SK-N-DZ (cell line): ENCODE results near the gene ANKRD63.

Experiments used
- DNase-seq: peaks from one replicate; pipeline ENCODE4 v3.0.0-alpha.2; 2015; ENCODE audit warnings: low spot score

ANKRD63 gene

DNA sequence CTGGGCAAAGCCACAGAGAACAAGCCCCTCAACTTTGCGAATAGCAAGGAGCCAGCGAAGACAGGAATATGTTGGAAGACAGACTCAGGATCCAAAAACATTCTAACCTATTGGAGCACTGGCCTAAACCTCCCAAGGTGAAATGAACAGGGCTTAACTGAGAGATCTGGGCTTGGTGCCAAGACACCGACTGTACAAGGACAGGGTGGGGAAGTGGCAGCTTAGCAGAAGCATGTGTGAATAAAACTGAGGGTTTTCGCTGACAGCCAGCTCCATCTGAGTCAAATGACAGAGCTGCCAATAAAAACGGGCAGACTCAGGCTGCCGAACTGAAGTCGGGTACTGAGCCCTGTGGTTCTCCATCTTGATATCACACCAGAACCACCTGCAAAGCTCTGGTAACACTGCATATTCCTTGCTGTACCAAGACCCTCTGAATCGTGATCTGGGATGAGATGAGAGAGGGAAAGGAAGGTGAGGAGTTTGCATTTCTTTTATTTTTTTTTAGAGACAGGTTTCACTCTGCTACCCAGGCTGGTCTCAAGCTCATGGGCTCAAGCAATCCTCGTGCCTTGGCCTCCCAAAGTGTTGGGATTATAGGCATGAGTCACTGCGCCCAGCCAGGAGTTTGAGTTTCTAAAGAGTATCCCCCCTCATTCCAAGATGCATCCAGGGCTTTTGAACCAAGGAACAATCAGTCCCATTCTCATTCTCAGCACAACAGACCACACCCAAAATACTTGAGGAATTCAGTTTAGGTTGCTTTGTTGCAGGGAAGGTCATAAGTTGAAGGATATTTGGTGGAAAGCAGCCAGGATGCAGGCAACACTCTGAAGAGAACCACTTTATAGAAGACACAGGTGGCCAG, 30.9 kb upstream of the ANKRD63 start:
- no peak for DNase-seq

DNA sequence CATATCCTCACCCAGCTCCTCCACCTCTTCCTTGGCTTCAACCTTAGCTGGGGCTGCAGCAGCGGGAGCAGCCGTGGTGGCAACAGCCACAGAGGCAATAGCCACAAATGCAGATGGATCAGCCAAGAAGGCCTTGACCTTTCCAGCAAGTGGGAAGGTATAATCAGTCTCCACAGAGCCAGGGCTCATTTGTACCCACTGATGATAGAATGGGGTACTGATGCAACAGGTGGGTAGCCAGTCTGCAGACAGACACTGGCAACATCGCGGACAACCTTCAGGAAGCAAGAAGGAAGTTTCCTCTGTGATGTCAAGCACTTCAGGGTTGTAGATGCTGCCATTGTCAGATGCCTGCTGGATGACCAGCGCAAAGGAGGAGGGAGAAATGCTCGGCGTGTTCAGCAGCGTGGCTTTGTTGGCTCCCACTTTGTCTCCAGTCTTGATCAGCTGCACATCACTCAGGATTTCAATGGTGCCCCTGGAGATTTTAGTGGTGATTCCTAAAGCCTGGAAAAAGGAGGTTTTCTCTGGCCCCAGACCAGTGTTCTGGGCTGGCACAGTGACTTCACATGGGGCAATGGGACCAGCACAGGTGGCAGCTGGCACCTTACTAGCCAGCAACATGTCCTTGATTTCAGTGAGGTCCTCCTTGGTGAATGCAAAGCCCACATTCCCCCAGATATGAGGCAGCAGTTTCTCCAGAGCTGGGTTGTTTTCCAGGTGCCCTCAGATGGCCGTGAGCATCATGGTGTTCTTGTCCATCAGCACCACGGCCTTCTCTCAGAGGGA, 29.7 kb upstream of the ANKRD63 start:
- no peak for DNase-seq

DNA sequence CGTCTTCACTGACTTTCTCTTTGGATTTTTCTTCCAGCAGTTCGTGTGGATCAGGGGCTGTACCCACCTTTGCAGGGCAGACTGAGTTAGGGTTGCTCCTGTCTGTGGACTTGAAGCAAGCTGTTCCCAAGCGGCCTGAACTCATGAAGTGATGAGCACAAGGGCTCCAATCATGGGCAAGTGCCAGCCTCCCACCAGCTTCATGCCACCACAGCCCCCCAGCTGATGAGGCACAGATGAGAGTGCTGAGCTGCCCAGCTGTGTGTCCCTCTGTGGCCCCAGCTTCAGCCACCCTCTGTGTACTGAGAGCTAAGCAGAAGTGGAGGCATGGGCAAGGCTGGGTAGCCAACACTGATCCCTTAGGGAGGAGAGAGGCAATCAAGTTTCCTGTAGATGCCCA, 28.1 kb upstream of the ANKRD63 start:
- DNase-seq: no peak

DNA sequence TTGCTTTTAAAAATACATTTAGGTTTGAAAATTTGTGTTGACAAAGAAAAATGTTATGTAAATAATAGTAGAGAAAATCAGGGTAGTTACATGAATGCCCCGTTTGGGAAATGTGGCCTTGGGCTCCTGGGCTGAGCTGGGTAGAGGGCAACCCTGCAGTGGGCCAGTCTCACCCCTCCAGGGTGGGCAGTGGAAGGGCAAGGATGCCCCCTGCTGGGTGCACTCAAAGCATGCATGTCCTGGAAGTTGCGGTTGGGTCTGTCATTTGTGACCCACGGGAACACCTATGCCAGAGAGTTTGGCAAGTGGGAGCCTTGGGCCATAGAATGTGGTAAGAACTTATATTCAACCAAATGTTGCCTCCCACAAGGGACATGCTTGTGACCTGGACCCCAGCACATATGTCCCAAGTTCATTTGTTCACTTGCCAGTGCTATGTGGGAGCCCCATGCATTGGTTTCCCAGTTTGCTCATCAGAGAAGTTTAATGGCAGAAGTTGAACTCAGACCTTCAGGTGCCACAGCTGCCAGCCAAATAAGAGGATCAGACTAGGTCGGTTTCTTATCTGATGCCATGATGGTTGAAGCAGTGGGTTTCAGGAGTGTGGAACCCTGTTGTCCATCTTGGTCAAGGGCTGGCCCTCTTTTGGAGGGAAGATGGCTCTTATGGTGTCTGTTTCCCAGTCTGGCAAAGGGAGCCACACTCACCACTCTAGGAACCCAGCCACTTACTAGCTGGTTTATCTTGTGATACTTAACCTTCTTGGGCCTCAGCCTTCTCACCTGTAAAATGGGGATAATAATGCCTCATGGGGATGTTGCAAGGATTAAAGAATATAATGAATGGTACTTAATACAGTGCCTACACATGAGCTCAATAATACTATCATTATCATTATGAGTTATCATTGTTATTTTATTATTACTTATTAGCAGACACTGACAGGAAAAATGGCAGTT, 27.4 kb upstream of the ANKRD63 start:
- peak; percentile 68 for DNase-seq

DNA sequence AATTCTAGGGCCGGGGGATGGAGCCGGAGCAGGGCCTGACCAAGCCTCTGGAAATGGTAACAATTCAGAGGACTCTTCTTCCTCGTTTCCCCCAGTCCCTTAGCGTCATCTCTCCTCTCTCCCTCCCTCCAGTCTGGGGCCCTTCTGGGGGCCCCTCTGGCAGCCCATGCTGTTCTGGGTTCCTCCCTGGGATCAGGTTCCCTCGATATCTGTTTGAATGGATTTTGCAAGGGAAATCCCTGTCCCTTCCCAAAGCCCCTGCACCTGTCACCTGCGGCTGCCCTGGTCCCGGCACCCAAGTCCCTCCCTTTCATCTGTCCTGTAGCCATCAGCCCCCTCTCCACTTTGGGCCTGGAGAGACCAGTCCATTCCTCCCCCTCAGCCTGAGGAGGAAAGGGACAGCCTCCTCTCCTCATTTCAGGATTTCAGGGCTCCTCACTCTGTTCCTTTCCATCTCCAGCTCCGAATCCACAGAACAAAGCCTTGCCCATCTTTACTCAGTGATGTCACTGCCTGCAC, 26.5 kb upstream of the ANKRD63 start:
- DNase-seq: no peak

DNA sequence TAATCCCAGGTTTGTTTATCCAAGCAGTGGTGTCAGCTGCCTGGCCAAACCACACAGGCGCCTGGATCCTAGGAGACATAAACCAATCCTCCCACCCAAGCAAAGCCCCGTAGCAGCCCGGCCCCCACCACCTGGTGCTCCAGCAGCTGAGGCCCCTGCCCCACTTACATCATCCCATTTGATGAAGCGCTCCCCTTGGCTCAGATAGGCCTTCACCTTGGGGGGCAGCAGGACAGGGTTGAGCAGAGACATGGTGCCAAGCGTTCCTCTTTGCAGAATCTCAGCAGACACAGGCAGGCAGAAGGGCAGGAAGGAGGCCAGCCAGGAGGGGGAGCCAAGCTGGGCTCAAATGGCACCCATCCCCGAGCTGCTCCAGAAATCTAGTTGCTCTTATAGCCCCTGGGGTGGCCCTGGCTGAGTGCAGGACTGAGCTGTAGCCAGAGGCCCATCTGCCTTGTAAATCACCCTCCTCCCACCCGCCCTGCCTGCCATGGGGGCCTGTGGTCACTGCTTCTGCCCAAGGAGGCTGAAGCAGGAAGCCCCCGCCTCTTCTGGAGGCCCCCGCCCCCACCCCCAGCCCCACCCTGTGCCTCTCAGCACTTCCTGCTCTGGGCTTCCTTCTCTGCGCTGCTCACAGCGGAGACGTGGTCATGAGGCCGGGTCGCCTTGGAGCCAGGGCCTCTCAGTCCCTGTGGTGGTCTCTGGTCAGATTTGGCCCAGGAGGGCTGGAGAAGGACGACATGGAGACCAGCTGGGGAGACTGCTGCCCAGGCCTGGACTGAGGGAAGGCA, 24.8 kb upstream of the ANKRD63 start, which contains the start of gene PLCB2:
TSS of gene PLCB2 (minus strand) at position 515 of the 791 bp plus-strand sequence. CDS start at position 252, 263 bp downstream.
- DNase-seq: peak; percentile 67

DNA sequence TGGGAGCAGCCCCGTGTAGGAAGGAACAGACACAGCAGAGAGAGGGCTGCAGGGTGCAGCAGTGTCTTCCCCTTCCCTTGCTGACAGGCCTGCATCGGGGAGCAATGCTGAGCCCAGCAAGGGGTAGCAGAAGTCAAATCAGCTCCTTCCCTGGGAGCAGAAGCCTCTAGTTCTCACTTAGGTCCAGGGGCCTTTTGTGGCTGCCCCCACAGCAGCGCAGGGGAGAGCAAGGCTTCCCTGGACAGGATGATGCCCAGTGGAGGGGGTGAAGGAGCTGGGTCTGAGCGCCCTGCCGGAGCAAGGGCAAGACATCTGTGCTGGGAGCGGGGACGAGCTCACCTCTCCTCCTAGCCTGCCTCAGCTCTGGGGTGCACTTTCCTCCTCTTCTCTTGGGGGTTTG, 24.0 kb upstream of the ANKRD63 start:
- no peak for DNase-seq

DNA sequence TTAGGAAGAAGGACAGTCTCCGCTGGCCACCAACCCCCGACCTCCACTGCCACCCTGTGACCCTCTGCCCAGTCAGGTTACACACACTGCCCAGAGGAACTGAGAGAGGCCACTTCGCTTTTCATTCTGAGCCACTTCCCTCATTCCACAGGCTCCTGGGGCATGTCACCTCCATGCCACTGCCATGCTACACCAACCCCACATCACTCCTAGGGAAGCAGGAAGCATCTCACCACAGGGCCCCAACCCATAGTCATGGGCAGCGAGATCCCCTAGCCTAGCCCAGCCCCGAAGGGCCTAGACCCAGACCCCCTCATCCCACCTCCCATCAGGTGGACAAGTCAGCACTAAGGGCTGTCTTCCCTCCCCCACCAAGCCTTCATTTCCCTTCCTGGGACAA, 23.5 kb upstream of the ANKRD63 start:
- no peak for DNase-seq

DNA sequence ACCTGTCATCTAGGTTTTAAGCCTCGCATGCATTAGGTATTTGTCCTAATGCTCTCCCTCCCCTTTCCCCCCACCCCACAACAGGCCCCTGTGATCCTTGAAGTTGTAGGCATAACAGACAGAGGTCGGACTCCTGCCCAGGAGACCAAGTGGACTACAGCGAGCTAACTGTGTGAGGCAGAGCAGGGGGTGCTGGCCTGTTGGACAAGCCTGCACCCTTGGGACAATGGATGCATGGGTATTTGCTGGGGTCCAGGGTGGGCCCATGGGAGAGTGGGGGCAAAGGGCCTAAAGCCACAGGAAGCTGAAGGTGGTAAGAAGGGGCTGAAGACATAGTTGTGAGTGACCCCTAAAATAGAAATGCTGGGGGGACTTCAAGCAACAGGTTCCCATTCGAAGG, 22.4 kb upstream of the ANKRD63 start:
- no peak for DNase-seq

DNA sequence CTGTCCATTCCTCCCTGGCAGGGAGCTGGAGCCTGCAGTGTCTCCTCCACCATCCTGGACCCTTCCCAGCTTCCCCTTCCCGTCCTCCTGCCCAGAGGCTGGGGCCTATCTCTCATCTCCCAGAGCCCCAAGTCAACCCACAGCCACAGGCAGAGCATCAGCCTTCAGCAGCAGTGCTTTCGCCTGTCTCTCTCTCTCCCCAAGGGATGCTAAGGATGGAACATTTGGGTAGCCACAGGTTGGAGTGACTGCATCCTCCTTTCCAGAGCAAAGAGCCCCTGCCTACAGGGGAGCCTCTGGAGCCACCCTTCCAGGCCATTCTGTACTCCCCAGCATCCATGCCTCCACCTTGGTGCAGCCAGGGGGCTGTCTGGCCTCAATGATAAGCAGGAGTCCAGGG, 20.7 kb upstream of the ANKRD63 start:
- DNase-seq: no peak

DNA sequence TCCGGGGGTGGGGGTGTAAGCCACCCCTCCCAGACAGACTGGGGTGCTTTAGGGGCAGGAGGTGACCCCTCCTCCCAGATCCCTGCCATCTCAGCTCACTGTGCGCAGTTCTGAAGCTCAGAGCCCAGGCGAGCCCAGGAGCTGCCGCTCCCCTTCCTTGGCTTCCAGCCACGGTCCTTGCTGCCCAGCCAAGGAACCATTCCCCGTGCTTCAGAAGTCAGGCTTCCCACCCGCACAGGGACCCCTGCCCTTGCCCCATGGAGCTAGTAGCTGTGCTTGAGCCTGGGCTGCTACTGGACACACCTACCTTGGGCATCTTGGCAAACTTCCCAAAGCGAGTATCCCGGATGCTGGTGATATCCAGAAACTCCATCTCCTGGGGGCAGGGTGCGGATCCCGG, 20.1 kb upstream of the ANKRD63 start:
- no peak for DNase-seq

DNA sequence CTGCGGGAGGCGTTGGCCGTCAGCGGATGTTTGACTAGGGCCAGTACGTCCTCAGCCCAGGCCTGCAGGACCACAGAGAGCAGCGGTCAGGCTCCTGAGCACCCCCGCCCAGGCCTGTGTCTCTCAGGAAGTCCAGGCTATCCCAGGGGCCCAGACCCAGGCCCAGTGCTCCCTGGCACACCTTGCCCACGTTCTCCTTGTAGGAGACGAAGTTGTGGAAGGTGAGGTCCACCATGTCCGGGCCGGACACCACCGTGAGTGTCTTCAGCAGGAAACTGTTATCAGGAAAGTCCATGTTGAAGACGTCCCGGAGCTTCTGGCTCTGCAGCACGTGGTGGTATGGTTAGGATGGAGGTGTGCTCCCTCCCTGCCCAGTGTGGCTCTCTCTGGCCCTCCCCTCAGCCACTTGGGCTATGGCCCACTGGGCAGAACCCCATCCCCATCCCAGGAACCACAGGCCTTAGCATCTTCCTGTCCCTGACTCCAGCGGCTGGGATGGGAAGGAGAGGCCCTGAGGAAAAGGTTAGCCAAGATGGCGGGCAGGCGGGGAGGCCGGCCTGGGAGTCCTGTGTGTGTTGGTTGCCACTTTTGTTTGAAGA, 19.5 kb upstream of the ANKRD63 start:
- no peak for DNase-seq

DNA sequence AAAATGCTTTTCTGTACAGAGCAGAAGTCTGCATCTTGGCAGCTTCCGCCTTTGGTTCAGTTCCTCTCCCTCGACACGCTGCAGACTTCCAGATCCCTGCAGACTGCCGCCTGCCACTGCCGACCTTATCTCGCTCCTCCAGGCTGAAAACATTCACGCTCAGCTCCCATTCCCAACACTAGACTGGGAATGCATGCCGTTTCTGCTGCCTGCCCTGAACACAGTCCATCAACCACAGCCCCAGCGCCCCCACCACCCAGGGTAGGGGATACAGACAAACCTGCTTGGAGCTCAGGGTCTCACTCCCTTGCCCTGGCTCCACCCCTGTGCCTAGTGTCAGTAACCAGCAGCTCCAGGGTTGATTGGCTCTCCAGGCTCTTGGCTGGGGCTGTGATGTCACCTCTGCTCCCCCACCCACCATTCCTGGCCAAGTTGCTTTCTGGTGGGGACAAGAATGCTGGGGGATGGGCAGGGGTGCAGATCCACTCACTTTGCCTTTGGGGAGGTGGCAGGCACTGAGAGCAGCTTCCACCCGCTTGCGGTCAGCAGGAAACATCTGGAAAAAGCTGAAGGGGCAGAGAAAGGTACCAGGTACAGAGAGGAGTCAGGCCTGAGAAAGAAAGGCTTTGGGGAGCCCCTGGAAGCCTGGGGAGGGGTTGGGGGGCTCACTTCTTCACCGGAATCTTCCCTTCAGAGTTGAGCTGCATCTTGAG, 18.8 kb upstream of the ANKRD63 start:
- peak; percentile 57 for DNase-seq

DNA sequence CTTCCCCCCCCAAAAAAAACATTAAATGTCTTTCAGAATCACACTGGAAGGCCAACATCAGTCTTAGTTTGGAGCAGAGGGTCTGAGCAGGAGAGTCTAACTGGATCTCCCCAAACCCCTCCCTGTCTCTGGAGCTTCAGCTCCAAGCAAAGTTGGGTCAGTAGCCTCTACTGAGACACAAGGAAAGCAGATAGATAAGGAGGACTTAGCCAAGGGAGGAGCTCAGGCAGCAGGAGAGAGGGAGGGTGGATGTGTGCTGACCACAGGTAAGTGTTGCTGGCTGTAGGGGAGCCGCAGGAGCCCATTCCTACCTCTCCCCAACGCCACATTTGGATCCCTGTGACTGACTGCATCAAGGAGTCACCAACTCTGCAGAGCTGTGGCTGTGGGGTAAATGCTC, 17.9 kb upstream of the ANKRD63 start:
- no peak for DNase-seq

DNA sequence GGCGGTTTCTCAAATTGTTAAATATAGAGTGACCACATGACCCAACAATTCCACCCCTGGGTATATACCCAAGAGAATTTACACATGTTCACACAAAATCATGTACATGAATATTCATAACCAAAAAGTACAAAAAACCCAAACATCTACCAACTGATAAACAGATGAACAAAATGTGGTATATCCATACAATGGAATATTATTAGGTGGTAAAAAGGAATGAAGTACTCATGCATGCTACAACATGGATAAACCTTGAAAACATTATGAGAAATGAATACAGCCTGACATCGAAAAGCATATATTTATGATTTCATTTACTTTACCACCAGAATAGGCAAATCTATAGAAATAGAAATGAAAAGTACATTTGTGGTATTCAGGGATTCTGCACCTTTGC, 17.5 kb upstream of the ANKRD63 start:
- no peak for DNase-seq

DNA sequence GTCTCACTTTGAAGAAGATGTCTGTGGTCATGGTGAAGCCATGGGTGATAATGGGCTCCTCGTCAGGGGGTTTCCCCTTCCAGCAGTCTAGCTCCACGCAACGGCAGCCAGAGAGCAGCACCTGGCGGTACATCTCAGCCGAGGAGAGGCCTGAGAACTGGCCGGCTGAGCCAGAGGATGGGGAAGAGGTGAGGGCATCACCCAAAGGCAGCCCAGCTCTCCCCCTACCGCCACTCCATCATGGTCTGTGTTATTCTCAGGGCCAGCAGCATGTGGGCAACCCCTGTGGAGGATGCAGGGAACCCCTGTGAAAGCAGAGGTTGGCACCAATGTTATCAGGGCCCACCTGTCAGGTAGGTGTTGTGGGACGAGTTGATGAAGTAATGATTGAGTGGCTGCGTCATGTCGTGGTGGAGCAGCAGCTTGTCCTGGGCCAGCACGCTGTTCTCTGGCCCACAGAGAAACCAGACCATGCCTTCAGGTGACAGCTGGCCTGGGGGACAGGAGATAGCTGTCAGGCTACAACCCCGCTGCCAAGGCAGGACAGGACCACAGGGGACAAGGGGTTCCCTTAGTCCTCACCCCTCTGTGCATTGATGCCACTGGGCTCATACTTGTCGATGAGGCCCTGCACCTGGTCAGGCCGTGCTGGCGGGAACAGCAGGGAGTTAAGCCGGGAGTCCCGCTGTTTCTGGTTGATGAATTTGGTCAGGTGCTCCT, 15.5 kb upstream of the ANKRD63 start:
- no peak for DNase-seq

DNA sequence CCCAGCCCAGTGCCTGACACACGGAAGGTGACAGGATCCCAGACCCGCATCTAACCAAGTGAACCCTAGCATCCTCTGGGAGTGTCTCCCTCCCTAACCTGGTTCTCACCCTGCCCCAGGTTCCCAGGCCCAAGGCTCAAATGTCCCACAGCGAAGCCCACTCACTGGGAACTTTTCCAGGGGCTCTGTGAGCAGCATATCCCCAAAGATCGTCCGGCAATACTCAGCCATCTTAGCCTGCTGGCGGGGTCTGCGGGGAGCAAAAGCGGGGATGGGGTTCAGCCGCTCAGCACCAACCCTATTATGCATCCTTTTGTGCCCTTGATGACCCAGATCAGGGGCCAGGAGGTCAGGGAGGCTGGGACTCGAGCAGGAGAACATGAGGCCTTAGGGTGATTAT, 14.5 kb upstream of the ANKRD63 start:
- DNase-seq: no peak

DNA sequence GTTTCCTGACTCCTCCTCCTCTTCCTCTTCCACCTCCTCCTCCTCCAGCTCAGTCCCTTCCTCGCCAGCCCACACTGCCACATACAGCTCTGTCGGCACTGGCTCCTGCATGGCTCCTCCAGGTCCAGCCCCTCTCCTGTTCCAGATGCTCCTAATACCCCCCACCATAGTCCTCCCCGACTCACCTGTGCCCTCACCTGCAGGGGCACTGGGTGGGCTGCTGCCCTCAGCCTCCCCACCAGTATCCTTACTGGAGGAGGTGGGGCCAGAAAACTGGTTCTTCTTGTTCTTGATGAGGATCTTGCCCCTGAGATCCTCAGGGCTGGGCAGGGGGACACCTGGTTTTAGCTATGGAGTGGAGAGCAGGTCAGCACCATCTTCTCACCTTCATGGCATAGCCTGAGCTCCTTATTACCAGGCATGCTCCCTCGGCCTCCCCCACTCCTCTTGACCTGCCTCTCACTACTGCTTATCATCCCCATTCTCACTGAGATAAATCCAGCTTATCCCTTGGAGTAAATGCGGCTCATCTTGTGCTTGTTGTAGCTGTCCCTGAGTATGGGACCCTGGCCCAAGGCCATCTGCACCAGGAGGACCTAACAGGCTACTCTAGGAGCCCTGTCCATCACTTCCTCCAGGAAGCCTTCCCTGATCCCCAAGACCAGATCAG, 13.8 kb upstream of the ANKRD63 start:
- no peak for DNase-seq
